GM10266 (cell line): ENCODE measurements around the gene CYP4F8.
"Not testable (repeated sequence)": the region's sequence is repeated elsewhere in the genome, so short reads cannot be mapped to it uniquely, and the experiment has no call there.

Experiments used
- DNase-seq: peaks from one replicate; pipeline ENCODE4 v3.0.0; 2012; ENCODE audit errors: extremely low spot score
- CTCF ChIP-seq: IDR thresholded peaks from 2 replicates; pipeline ENCODE4 v1.5.1; 2012; ENCODE audit warnings: mild to moderate bottlenecking, low read depth; ENCODE audit not compliant: control insufficient read depth, insufficient read depth; ENCODE audit errors: missing control alignments

CYP4F8 gene

DNA sequence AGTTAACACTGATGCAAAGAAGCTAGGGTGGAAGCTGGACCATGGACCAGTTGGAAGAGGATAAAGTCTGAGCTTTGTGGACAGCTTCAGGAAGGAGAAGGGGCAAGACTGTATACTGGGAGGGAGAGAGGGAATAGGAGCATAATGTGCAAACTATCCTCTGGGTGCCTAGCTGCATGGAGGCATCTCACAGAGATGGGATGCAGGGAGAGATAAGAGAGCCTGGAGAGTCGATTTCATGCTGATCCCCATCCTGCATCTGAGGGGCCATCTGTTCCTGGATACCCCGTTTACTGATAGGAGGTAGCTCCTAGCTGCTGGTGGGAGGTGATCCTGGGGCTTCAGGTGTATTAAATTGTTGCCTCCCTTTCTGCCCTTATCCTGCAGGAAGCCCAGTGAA, 34.5 kb downstream of the CYP4F8 start:
- no peak for TF ChIP-seq CTCF

GRCh38 chr19:15650123-15650522, 35.1 kb downstream of the CYP4F8 start:
- not testable (repeated sequence) for DNase-seq

More for the DNA sequence above, 34.5 kb downstream of the CYP4F8 start:
- DNase-seq = no peak

DNA sequence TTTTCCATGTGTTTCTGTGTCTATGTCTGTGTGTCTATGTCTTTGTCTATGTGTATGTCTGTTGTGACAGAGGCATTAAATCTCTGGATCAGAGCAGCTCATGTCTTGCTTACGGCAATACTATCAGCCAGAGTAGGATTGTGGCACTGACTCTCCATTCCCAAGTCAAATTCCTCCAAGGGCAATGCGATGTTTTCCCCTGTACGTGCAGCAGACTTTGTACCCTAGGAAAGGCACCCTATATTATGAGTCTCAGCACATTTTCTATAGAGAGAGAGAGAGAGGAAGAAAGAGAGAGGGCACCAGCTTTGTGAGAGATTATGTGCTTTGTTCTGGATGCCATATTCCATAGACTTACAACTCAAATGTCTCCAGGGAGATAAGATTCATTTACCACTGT, 36.8 kb downstream of the CYP4F8 start:
- no peak for TF ChIP-seq CTCF
- no peak for DNase-seq

- no peak for DNase-seq
- TF ChIP-seq CTCF = no peak
Measured at GRCh38 chr19:15652559-15653278, 37.7 kb downstream of the CYP4F8 start.

- TF ChIP-seq CTCF = no peak
- DNase-seq = no peak
Measured at GRCh38 chr19:15656467-15656866, 41.4 kb downstream of the CYP4F8 start.

DNA sequence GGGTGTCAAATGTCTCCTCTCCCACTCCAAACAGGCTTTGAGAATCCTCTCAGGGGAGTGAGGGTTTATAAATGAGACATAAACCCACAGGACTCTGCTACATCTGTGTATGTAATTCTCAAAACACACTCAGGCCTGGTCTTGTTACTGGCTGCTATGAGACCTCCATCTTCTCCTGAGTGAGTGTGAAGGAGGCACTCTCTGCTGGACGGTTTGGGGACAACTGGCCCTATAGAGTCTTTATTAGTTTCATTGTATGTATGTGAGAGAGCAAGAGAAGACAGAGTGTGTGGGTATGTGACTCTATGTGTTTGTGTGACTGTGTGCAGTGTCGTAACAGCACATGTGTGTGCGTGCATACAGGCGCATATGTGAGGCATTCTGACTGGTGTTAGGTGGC, 48.2 kb downstream of the CYP4F8 start:
- DNase-seq = no peak
- no peak for TF ChIP-seq CTCF

DNA sequence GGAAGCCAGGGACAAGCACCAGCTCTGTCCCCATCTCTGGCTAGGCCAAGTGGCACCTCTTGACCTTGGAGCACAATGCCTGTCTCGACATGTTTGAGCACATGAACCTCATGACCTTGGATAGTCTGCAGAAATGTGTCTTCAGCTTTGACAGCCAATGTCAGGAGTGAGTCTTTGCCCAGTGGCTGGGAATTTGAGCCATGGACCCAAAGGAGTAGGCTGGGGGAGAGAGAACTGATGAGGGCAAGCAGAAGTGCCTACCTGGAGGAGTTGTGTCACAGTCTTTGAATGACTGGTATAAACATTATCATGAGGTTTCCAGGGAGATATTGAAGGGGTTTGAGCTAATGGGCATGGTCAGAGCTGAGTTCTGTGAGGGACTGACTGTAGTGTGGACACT, 51.2 kb downstream of the CYP4F8 start:
- no peak for TF ChIP-seq CTCF
- DNase-seq = no peak

DNA sequence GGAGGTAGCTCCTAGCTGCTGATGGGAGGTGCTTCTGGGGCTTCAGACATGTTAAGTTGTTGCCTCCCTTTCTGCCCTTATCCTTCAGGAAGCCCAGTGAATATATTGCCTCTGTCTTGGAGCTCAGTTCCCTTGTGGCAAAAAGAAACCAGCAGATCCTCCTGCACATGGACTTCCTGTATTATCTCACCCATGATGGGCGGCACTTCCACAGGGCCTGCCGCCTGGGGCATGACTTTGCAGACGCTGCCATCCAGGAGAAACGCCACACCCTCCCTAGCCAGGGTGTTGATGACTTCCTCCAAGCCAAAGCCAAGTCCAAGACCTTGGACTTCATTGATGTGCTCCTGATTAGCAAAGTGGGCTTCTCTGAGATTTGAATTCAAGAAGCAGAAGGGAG, 51.9 kb downstream of the CYP4F8 start:
- no peak for DNase-seq
- TF ChIP-seq CTCF = no peak
